GM23248 (cell line): Measurements from ENCODE around the gene NCBP2L. TPM values are rescaled to one million over a fixed set of nuclear protein-coding genes. Genes with fewer than 3 reads are reported as not detected.

Experiments
- DNase-seq: peaks from one replicate; pipeline ENCODE4 v3.0.0-alpha.2; 2015
- H2AFZ ChIP-seq: fragments of 200-600 bp; sonication (generic); 2 replicates; pipeline ENCODE4 v1.6.1; 2016; ENCODE audit warnings: antibody characterized with exemption
- H3F3A ChIP-seq: fragments of 200-600 bp; sonication (generic); 2 replicates; pipeline ENCODE4 v1.6.1; 2016; ENCODE audit warnings: mild to moderate bottlenecking, antibody characterized with exemption, mixed run types; ENCODE audit not compliant: insufficient read depth
- H3K27ac ChIP-seq: fragments of 200-600 bp; sonication (generic); 2 replicates; pipeline ENCODE4 v1.5.1; 2016; ENCODE audit warnings: mild to moderate bottlenecking
- H3K27me3 ChIP-seq: fragments of 200-600 bp; sonication (generic); replicated peaks from 2 replicates; pipeline ENCODE4 v1.6.1; 2016; ENCODE audit warnings: mild to moderate bottlenecking; ENCODE audit not compliant: insufficient read depth
- H3K36me3 ChIP-seq: fragments of 200-600 bp; sonication (generic); 2 replicates; pipeline ENCODE4 v1.6.1; 2016; ENCODE audit warnings: low read depth, mild to moderate bottlenecking
- H3K4me1 ChIP-seq: fragments of 200-600 bp; sonication (generic); 2 replicates; pipeline ENCODE4 v1.6.1; 2016; ENCODE audit warnings: mild to moderate bottlenecking; ENCODE audit not compliant: insufficient read depth
- H3K4me2 ChIP-seq: fragments of 200-600 bp; sonication (generic); one replicate; pipeline ENCODE4 v1.6.1; 2016; ENCODE audit warnings: mild to moderate bottlenecking; ENCODE audit not compliant: unreplicated experiment
- H3K4me3 ChIP-seq: fragments of 200-600 bp; sonication (generic); 2 replicates; pipeline ENCODE4 v1.5.1; 2016; ENCODE audit warnings: mild to moderate bottlenecking
- H3K79me2 ChIP-seq: fragments of 200-600 bp; sonication (generic); 2 replicates; pipeline ENCODE4 v1.6.1; 2016; ENCODE audit warnings: mild to moderate bottlenecking; ENCODE audit not compliant: insufficient read depth
- H3K9ac ChIP-seq: fragments of 200-600 bp; sonication (generic); 2 replicates; pipeline ENCODE4 v1.6.1; 2016; ENCODE audit warnings: mild to moderate bottlenecking
- H3K9me2 ChIP-seq: fragments of 200-600 bp; sonication (generic); 2 replicates; pipeline ENCODE4 v1.6.1; 2016; ENCODE audit warnings: mixed run types, mild to moderate bottlenecking, moderate library complexity; ENCODE audit not compliant: insufficient read depth
- H3K9me3 ChIP-seq: fragments of 200-600 bp; sonication (generic); one replicate; pipeline ENCODE4 v1.6.1; 2017; ENCODE audit warnings: low read depth
- H4K20me1 ChIP-seq: fragments of 200-600 bp; sonication (generic); 2 replicates; pipeline ENCODE4 v1.6.0; 2016; ENCODE audit not compliant: insufficient read depth
- EZH2 ChIP-seq: fragments of 200-600 bp; sonication (generic); IDR thresholded peaks from 2 replicates; pipeline ENCODE4 v1.6.1; 2018; ENCODE audit warnings: antibody characterized with exemption, mild to moderate bottlenecking; ENCODE audit not compliant: insufficient read depth, poor library complexity, severe bottlenecking
- EZH2phosphoT487 ChIP-seq: fragments of 200-600 bp; sonication (generic); IDR thresholded peaks from 2 replicates; pipeline ENCODE4 v1.6.1; 2018; ENCODE audit warnings: antibody characterized with exemption, moderate library complexity, mild to moderate bottlenecking, low read depth; ENCODE audit not compliant: insufficient read depth
- WGBS, 2 experiments: methylation state at CpG; one replicate each; pipeline ENCODE4 v1.1.6; 2015 to 2017; ENCODE audit warnings: low lambda C conversion rate in 2 of 2, low coverage in 1 of 2; ENCODE audit errors: missing lambda C conversion rate in 2 of 2; 5-methylcytosine and 5-hydroxymethylcytosine counted together
- in situ Hi-C: fragments of 300-500 bp; cut with MboI; formaldehyde crosslinking; loops from 2 replicates; pipeline ENCODE4 v1.15.0; 2020
- polyA plus RNA-seq: library from polyadenylated mRNA; unstranded; fragments of >200 nt; fragmentation: Nextera tagmentation; extraction: Ambion mirVana; gene quantifications from 2 replicates; pipeline ENCODE4 v1.2.1, GENCODE V29; 2016
- total RNA-seq: library from RNA; depleted of rRNA; stranded (reverse); fragments of >200 nt; shearing (Covaris generic); gene quantifications from 2 replicates; pipeline ENCODE4 v1.2.3, GENCODE V29; 2014; rRNA removed

Gene NCBP2L
- total RNA-seq (not detected in 2 replicates), polyA plus RNA-seq (not detected in 2 replicates)

DNA sequence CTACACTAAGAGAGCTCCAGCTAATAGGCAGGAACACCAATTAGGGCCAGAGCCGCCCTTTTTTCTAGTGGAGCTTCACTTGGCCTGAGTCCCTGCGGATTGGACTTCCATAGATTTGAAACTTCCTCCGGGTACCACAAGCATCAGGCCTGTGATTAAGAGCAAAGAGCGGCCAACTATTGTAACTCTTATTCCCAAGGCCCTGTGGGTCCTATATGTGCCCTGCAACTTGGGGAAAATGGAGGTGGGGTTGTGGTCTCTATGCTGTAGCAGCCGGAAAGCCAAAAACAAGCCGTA, at the start of gene NCBP2L:
Gene NCBP2L, plus strand, starts transcription at position 198 of the 297 bp plus-strand sequence. CDS start 16,488 bp downstream, outside the sequence.
- Histone ChIP-seq H3K9me2 (no peaks in the 10 kb centered on the region), H3K4me1 (no peaks in the 10 kb centered on the region), H3K9ac (peak within 1 kb of the TSS; percentile 62), H3K27me3 (no peaks in the 10 kb centered on the region), H3K36me3 (no peaks in the 10 kb centered on the region), H3F3A (no peaks in the 10 kb centered on the region), H4K20me1 (no peaks in the 10 kb centered on the region), H3K79me2 (no peaks in the 10 kb centered on the region), H3K4me2 (peak within 1 kb of the TSS; percentile 85), H3K4me3 (peak within 1 kb of the TSS; percentile 74), H3K9me3 (no peaks in the 10 kb centered on the region), H2AFZ (peak within 1 kb of the TSS; percentile 91), H3K27ac (no peak within 1 kb of the TSS)
- TF ChIP-seq EZH2 (no peak), EZH2phosphoT487 (no peak)
- in situ Hi-C loops, result no loop called here
- DNase-seq, result no peak
- 70 to 73% methylated on average over 5 to 6 of the region's 6 CpGs for WGBS, 2 experiments

DNA sequence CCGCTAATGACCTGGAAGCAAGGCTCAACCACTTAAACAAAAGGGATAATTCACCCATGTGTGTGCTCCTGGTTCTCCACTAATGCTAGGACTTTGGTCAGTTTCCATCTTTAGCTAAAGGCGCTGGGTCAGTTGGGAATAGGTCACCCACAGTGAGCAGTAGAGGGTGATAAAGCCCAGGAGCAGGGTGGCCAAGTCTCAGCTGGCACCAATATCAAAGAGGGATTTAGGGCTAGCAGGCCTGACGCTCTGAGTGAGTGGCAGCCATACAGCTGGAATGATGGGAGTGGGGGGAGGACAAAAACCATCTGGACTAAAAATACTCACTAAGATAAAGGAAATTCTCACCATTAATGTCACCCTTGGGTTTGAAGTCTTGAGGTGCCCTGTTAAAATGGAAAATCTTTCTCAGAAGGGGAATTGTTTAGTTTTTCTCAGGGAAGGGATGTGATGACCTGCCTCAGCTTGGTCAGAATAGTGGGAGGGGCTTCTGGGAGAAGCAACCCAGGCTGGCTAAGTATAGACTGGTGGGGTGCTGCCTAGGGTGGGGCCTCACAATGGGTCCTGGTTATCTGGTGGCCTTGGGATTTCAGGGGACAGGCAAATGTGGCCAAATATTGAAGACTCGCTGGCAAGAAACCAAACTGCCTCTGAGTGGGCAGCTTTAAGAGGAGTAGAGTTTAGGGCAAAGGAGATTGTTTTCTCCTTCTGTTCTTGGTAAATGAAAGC, 49.0 kb upstream of the NCBP2L start:
- in situ Hi-C loops, result loop anchor here (10.0 kb wide), 1 partner anchor 194 kb away; no protein-coding TSS in a partner anchor
- H3K27me3 ChIP-seq, result no peaks in the 10 kb centered on the region
- H3K4me2 ChIP-seq, result no peak overlapping the region
- H3K79me2 ChIP-seq, result no peaks in the 10 kb centered on the region
- DNase-seq, result no peak
- TF ChIP-seq EZH2phosphoT487, result no peak
- no peak for TF ChIP-seq EZH2
- H3K27ac ChIP-seq, result no peak overlapping the region
- no peaks in the 10 kb centered on the region for H3K4me1 ChIP-seq
- H3K36me3 ChIP-seq, result no peaks in the 10 kb centered on the region
- no peak overlapping the region for H3K4me3 ChIP-seq
- no peaks in the 10 kb centered on the region for H3F3A ChIP-seq
- no peak overlapping the region for H2AFZ ChIP-seq
- H4K20me1 ChIP-seq, result no peaks in the 10 kb centered on the region
- 87 to 92% methylated on average over 4 of the region's 4 CpGs for WGBS, 2 experiments
- H3K9me2 ChIP-seq, result no peaks in the 10 kb centered on the region
- no peak overlapping the region for H3K9ac ChIP-seq
- H3K9me3 ChIP-seq, result no peaks in the 10 kb centered on the region

DNA sequence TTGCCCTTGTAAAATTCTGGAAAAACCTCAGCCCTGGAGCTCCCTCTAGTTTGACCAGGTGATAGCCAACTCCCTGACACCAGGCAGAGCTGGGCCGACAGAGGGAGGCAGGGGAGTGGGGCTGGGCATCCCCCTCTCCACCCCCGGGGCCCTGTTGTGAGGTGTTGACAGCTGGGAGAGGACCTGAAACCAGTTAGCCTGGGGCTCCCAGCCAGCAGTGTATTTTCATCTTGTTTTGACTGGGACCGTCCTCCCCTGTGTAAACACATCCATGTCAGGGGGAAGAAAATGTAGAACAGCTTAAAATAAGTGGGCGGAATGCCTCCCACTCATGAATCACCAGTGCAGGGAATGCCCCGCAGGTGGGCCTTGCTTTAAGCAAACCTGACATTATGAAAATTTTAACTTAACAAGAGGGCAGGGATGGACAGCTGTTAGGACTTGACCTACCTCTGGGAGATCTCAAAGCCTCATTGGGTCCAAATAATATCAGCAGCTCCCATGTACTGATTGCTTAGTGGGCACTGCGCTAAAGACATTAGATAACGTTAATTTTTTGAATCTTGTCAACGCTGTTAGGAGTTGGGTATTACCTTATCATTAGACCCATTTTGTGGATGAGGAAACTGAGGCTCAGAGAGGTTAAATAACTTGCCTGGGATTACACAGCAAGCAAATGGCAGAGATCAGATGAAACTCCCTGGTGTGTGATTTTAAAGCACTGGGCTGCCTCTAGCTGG, 47.8 kb upstream of the NCBP2L start:
- no peak overlapping the region for H3K4me2 ChIP-seq

DNA sequence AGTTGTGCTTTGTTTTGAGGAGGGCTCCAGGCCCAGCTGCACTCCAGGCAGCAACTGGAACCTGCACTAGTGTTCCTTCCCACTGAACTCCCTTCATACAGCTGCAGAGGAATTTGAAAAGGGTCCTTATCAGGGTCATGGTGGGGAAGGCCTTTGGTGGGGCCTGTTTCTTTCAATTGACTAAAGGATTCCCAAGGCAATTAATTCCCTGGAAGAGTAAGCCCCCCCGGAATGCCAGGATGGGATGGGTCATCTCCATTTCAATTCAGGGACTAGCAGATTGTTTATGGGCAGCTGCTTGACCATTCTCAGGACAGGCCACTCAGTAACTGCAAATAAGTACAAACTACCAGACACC, 47.3 kb upstream of the NCBP2L start:
- H3K27me3 ChIP-seq, result no peaks in the 10 kb centered on the region
- H3K27ac ChIP-seq, result no peak overlapping the region
- H3K4me2 ChIP-seq, result no peak overlapping the region
- H3K9me3 ChIP-seq, result no peaks in the 10 kb centered on the region
- 23 to 25% methylated on average over 1 of the region's 1 CpG for WGBS, 2 experiments
- no peaks in the 10 kb centered on the region for H3K79me2 ChIP-seq
- H3K4me1 ChIP-seq, result no peaks in the 10 kb centered on the region
- no peak overlapping the region for H3K4me3 ChIP-seq
- H2AFZ ChIP-seq, result no peak overlapping the region
- DNase-seq, result no peak
- no peak overlapping the region for H3K9ac ChIP-seq
- no peaks in the 10 kb centered on the region for H3K9me2 ChIP-seq
- no peaks in the 10 kb centered on the region for H3F3A ChIP-seq
- no peaks in the 10 kb centered on the region for H4K20me1 ChIP-seq
- in situ Hi-C loops, result no loop called here
- H3K36me3 ChIP-seq, result no peaks in the 10 kb centered on the region
- TF ChIP-seq EZH2, result no peak
- no peak for TF ChIP-seq EZH2phosphoT487

More for the DNA sequence above, 47.8 kb upstream of the NCBP2L start:
- no peaks in the 10 kb centered on the region for H3K9me3 ChIP-seq
- no peak overlapping the region for H3K4me3 ChIP-seq
- no peaks in the 10 kb centered on the region for H3K36me3 ChIP-seq
- WGBS, 2 experiments, result 61 to 66% methylated on average over 8 of the region's 8 CpGs
- TF ChIP-seq EZH2phosphoT487 (no peak), EZH2 (no peak)
- H3K9ac ChIP-seq, result no peak overlapping the region
- in situ Hi-C loops, result loop anchor here (10.0 kb wide), 1 partner anchor 195 kb away; no protein-coding TSS in a partner anchor
- no peaks in the 10 kb centered on the region for H3K79me2 ChIP-seq
- no peak overlapping the region for H3K27ac ChIP-seq
- no peak for DNase-seq
- no peaks in the 10 kb centered on the region for H4K20me1 ChIP-seq
- no peak overlapping the region for H2AFZ ChIP-seq
- no peaks in the 10 kb centered on the region for H3K27me3 ChIP-seq
- H3F3A ChIP-seq, result no peaks in the 10 kb centered on the region
- H3K9me2 ChIP-seq, result no peaks in the 10 kb centered on the region
- no peaks in the 10 kb centered on the region for H3K4me1 ChIP-seq
